Occipital lobe (tissue), 2 donors: ENCODE data around the gene LARP4B. TPM values are rescaled to one million over a fixed set of nuclear protein-coding genes. Genes with fewer than 3 reads are reported as not detected.

Experiments used
- DNase-seq: peaks from one replicate; lab custom pipeline; 2025; lab: John Stamatoyannopoulos, UW
- total RNA-seq: library from RNA; depleted of rRNA; stranded (reverse); fragments of >200 nt; gene quantifications from one replicate; pipeline ENCODE4 v1.2.3, GENCODE V29; 2014

Gene LARP4B
- total RNA-seq, 1 donor from 2014 or later = 29.5 TPM

- DNase-seq = no peak
These were observed 102.3 kb downstream of the LARP4B start for GRCh38 chr10:829241-829640.

GRCh38 chr10:828191-828590, 103.3 kb downstream of the LARP4B start:
- DNase-seq = no peak

- no peak for DNase-seq
These were observed 106.6 kb downstream of the LARP4B start for GRCh38 chr10:824946-825345.

- DNase-seq = no peak
These were observed 107.0 kb downstream of the LARP4B start for GRCh38 chr10:824497-824896.

GRCh38 chr10:822661-823367, 108.7 kb downstream of the LARP4B start:
- DNase-seq = no peak

GRCh38 chr10:822197-822596, 109.3 kb downstream of the LARP4B start:
- no peak for DNase-seq

GRCh38 chr10:821322-821721, 110.2 kb downstream of the LARP4B start:
- no peak for DNase-seq

GRCh38 chr10:819816-820215, 111.7 kb downstream of the LARP4B start:
- DNase-seq = no peak

- no peak for DNase-seq
These were observed 112.2 kb downstream of the LARP4B start for GRCh38 chr10:819326-819725.

- no peak for DNase-seq
These were observed 112.8 kb downstream of the LARP4B start for GRCh38 chr10:818526-819220.

GRCh38 chr10:818010-818409, 113.5 kb downstream of the LARP4B start:
- DNase-seq = no peak

- DNase-seq = no peak
These were observed 114.1 kb downstream of the LARP4B start for GRCh38 chr10:817371-817770.

- no peak for DNase-seq
These were observed 114.5 kb downstream of the LARP4B start for GRCh38 chr10:816958-817357.

- no peak for DNase-seq
These were observed 115.4 kb downstream of the LARP4B start for GRCh38 chr10:816091-816477.

- DNase-seq = no peak
These were observed 116.0 kb downstream of the LARP4B start for GRCh38 chr10:815338-816090.

GRCh38 chr10:814536-815302, 116.8 kb downstream of the LARP4B start:
- no peak for DNase-seq

- DNase-seq = no peak
These were observed 118.2 kb downstream of the LARP4B start for GRCh38 chr10:813286-813685.

GRCh38 chr10:812787-813186, 118.7 kb downstream of the LARP4B start:
- no peak for DNase-seq

GRCh38 chr10:811379-812175, 119.9 kb downstream of the LARP4B start:
- DNase-seq = no peak

- DNase-seq = no peak
These were observed 121.1 kb downstream of the LARP4B start for GRCh38 chr10:810351-810846.
